H9 (cell line): ENCODE results near the gene TECPR2. TPM values are rescaled to one million over a fixed set of nuclear protein-coding genes. Genes with fewer than 3 reads are reported as not detected.

ENCODE experiments used
- DNase-seq: peaks from one replicate; pipeline ENCODE4 v3.0.0-alpha.2; 2017
- H2AFZ ChIP-seq: one replicate; pipeline ENCODE4 v1.6.1; 2013; ENCODE audit warnings: mild to moderate bottlenecking, low read length, control low read depth, moderate library complexity
- H2AK5ac ChIP-seq: 2 replicates; pipeline ENCODE4 v1.6.1; 2013; ENCODE audit warnings: low read length, control low read depth, mixed read lengths; ENCODE audit not compliant: insufficient read length
- H2BK120ac ChIP-seq: one replicate; pipeline ENCODE4 v1.6.1; 2013; ENCODE audit warnings: low read depth, mild to moderate bottlenecking, low read length, control low read depth, inconsistent platforms; ENCODE audit not compliant: poor library complexity, severe bottlenecking
- H2BK12ac ChIP-seq: 2 replicates; pipeline ENCODE4 v1.6.1; 2013; ENCODE audit warnings: low read length, control low read depth, mixed read lengths, low read depth; ENCODE audit not compliant: insufficient read length
- H2BK15ac ChIP-seq: 2 replicates; pipeline ENCODE4 v1.6.1; 2013; ENCODE audit warnings: low read depth, low read length, control low read depth
- H2BK20ac ChIP-seq: one replicate; pipeline ENCODE4 v1.6.1; 2013; ENCODE audit warnings: low read depth, mild to moderate bottlenecking, low read length, control low read depth, inconsistent platforms; ENCODE audit not compliant: poor library complexity, severe bottlenecking
- H2BK5ac ChIP-seq: 2 replicates; pipeline ENCODE4 v1.6.1; 2013; ENCODE audit warnings: low read length, control low read depth, mixed read lengths; ENCODE audit not compliant: insufficient read length
- H3K14ac ChIP-seq: 2 replicates; pipeline ENCODE4 v1.6.1; 2013; ENCODE audit warnings: low read length, control low read depth; ENCODE audit not compliant: insufficient read depth
- H3K18ac ChIP-seq: 2 replicates; pipeline ENCODE4 v1.6.1; 2013; ENCODE audit warnings: low read depth, mild to moderate bottlenecking, mixed read lengths, low read length, control low read depth; ENCODE audit not compliant: insufficient read length
- H3K23ac ChIP-seq: 2 replicates; pipeline ENCODE4 v1.6.1; 2013; ENCODE audit warnings: low read length, control low read depth, mixed read lengths, low read depth; ENCODE audit not compliant: insufficient read length
- H3K23me2 ChIP-seq: 2 replicates; pipeline ENCODE4 v1.6.1; 2013; ENCODE audit warnings: low read depth, mild to moderate bottlenecking, mixed read lengths, low read length, control low read depth; ENCODE audit not compliant: insufficient read length, poor library complexity, severe bottlenecking
- H3K27ac ChIP-seq: 2 replicates; pipeline ENCODE4 v1.5.1; 2013; ENCODE audit warnings: low read length, control low read depth, mixed read lengths, low read depth; ENCODE audit not compliant: insufficient read length
- H3K27me3 ChIP-seq: 2 replicates; pipeline ENCODE4 v1.6.1; 2013; ENCODE audit warnings: low read length, control low read depth, inconsistent platforms; ENCODE audit not compliant: insufficient read depth
- H3K4ac ChIP-seq: 2 replicates; pipeline ENCODE4 v1.6.1; 2013; ENCODE audit warnings: low read depth, mild to moderate bottlenecking, control low read depth, inconsistent platforms, low read length, moderate library complexity
- H3K4me1 ChIP-seq: 2 replicates; pipeline ENCODE4 v1.6.1; 2013; ENCODE audit warnings: low read length, control low read depth, inconsistent platforms; ENCODE audit not compliant: insufficient read depth
- H3K4me2 ChIP-seq: 2 replicates; pipeline ENCODE4 v1.6.1; 2013; ENCODE audit warnings: low read length, control low read depth, mixed read lengths; ENCODE audit not compliant: insufficient read length, insufficient read depth
- H3K56ac ChIP-seq: 2 replicates; pipeline ENCODE4 v1.6.1; 2013; ENCODE audit warnings: low read depth, mild to moderate bottlenecking, mixed read lengths, low read length, control low read depth; ENCODE audit not compliant: insufficient read length
- H3K79me1 ChIP-seq: 2 replicates; pipeline ENCODE4 v1.6.1; 2013; ENCODE audit warnings: low read depth, mild to moderate bottlenecking, moderate library complexity, low read length, control low read depth, inconsistent platforms; ENCODE audit not compliant: insufficient read depth, poor library complexity, severe bottlenecking
- H3K79me2 ChIP-seq: 2 replicates; pipeline ENCODE4 v1.6.1; 2013; ENCODE audit warnings: low read length, control low read depth, inconsistent platforms; ENCODE audit not compliant: insufficient read depth
- H3K9ac ChIP-seq: 2 replicates; pipeline ENCODE4 v1.6.1; 2013; ENCODE audit warnings: low read length, control low read depth, mixed read lengths; ENCODE audit not compliant: insufficient read length; ENCODE audit errors: extremely low read depth
- H3K9me3 ChIP-seq: one replicate; pipeline ENCODE4 v1.6.1; 2013; ENCODE audit warnings: low read depth, low read length, inconsistent platforms; ENCODE audit not compliant: control insufficient read depth
- H3T11ph ChIP-seq: one replicate; pipeline ENCODE4 v1.6.1; 2013; ENCODE audit warnings: mild to moderate bottlenecking, low read length, control low read depth, inconsistent platforms
- H4K20me1 ChIP-seq: one replicate; pipeline ENCODE4 v1.6.1; 2013; ENCODE audit not compliant: control insufficient read depth, insufficient read length, insufficient read depth
- H4K5ac ChIP-seq: 2 replicates; pipeline ENCODE4 v1.6.1; 2013; ENCODE audit warnings: low read depth, mild to moderate bottlenecking, mixed read lengths, low read length, control low read depth; ENCODE audit not compliant: insufficient read length
- H4K8ac ChIP-seq: replicated peaks from 2 replicates; pipeline ENCODE4 v1.6.1; 2013; ENCODE audit warnings: low read length, control low read depth, mixed read lengths, low read depth; ENCODE audit not compliant: insufficient read length
- H4K91ac ChIP-seq: 2 replicates; pipeline ENCODE4 v1.6.1; 2013; ENCODE audit warnings: low read depth, mild to moderate bottlenecking, moderate library complexity, mixed read lengths, low read length, control low read depth; ENCODE audit not compliant: insufficient read length
- H3K27ac Mint-ChIP-seq, 3 experiments: 2 replicates in 2 of 3; 3 replicates in 1 of 3; pipeline ENCODE4 v1.8.0; 2020 to 2021; ENCODE audit warnings: mixed read lengths in 3 of 3, mild to moderate bottlenecking in 1 of 3, moderate library complexity in 1 of 3
- H3K27me3 Mint-ChIP-seq: 2 replicates; pipeline ENCODE4 v1.8.0; 2021; ENCODE audit warnings: low read depth, mild to moderate bottlenecking, moderate library complexity, mixed read lengths
- H3K36me3 Mint-ChIP-seq, 3 experiments: 2 replicates in 2 of 3; 3 replicates in 1 of 3; pipeline ENCODE4 v1.8.0; 2020 to 2021; ENCODE audit warnings: low read depth in 3 of 3, mixed read lengths in 3 of 3; ENCODE audit not compliant: insufficient read depth in 1 of 3
- H3K4me1 Mint-ChIP-seq, 2 experiments: 2 replicates each; pipeline ENCODE4 v1.8.0; 2020; ENCODE audit warnings: mixed read lengths in 2 of 2
- H3K4me3 Mint-ChIP-seq, 2 experiments: 2 replicates in 1 of 2; 3 replicates in 1 of 2; pipeline ENCODE4 v1.8.0; 2020 to 2021; ENCODE audit warnings: mild to moderate bottlenecking in 2 of 2, mixed read lengths in 2 of 2, moderate library complexity in 1 of 2
- H3K9me3 Mint-ChIP-seq, 2 experiments: 2 replicates in 1 of 2; 3 replicates in 1 of 2; pipeline ENCODE4 v1.8.0; 2020; ENCODE audit warnings: mild to moderate bottlenecking in 2 of 2, mixed read lengths in 2 of 2, moderate library complexity in 1 of 2
- WGBS: extraction: QIAGEN DNeasy Blood & Tissue Kit; methylation state at CpG from one replicate; pipeline ENCODE4 v1.1.7; 2013; ENCODE audit warnings: missing lambda C conversion rate, low lambda C conversion rate, mixed read lengths; ENCODE audit not compliant: insufficient read length; ENCODE audit errors: extremely low coverage; 5-methylcytosine and 5-hydroxymethylcytosine counted together
- total RNA-seq: library from RNA; stranded (reverse); gene quantifications from 2 replicates; pipeline ENCODE4 v1.2.1, GENCODE V29; 2021
- TF ChIP-seq, protein P1 (sequence below): fragments of 200-600 bp; sonication (generic); conservative IDR thresholded peaks from 3 replicates; pipeline ENCODE4 v1.8.0; 2021; ENCODE audit warnings: antibody characterized with exemption, mild to moderate bottlenecking

TECPR2 gene
- total RNA-seq, 1 experiment from 2014 or later = 15.4 TPM

DNA sequence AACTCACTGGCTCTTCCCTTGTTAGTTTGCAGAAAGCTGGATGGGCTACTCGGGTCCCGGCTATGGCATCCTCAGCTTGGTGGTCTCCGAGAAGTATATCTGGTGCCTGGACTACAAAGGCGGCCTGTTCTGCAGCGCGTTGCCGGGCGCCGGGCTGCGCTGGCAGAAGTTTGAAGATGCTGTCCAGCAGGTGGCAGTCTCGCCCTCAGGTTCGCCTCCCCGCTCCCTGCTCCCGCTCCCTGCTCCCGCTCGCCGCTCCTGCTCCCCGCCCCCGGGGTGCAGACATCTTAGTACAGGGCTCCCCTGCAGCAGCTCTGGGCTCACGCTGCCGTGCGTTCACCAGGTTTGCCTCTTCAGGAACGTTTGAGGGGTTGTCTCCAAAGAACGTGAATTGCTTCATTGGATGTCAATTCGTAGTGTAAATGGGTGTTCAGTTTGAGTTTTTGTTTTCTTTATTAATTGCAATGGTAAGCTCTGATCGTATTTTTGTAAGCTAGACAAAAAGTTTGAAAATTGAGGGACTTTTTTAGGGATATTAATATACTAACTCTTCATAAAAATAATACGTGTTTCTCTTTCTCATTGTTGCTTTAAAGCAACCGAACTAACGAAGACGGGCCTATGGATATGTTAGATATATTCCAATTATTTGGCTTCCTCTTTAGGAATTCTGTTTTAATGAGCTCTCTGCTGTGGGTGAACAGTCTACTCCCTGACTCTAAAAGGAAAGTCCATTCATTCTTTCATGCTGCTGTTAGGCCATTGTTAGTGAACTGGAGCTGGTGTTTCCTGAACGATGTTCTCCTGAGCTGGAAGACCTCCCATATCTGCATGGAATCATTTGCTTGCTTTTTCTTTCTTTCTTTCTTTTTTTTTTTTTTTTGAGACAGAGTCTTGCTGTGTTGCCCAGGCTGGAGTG, 75.5 kb downstream of the TECPR2 start:
- Histone ChIP-seq H3K23me2 (no peaks in the 10 kb centered on the region), H3K14ac (no peak overlapping the region), H2BK20ac (no peak overlapping the region), H3K9me3 (no peaks in the 10 kb centered on the region), H2BK15ac (no peak overlapping the region), H3T11ph (no peak overlapping the region), H2BK5ac (no peak overlapping the region), H2AK5ac (no peak overlapping the region), H3K18ac (no peak overlapping the region), H3K56ac (no peak overlapping the region), H3K79me1 (no peaks in the 10 kb centered on the region), H4K91ac (no peak overlapping the region), H3K4me2 (peak overlapping the region; percentile 6), H3K23ac (no peak overlapping the region), H3K4me1 (no peaks in the 10 kb centered on the region), H3K4ac (no peak overlapping the region), H2AFZ (no peak overlapping the region), H4K5ac (no peak overlapping the region), H2BK12ac (no peak overlapping the region), H2BK120ac (no peak overlapping the region), H4K8ac (no peak overlapping the region), H3K27me3 (no peaks in the 10 kb centered on the region), H4K20me1 (no peaks in the 10 kb centered on the region), H3K27ac (no peak overlapping the region), H3K9ac (no peak overlapping the region), H3K79me2 (no peaks in the 10 kb centered on the region)
- Mint-ChIP-seq H3K36me3 (peaks cover 6 to 19% (median 11%) of the 10 kb centered on the region in 3 experiments), H3K27ac (peak overlapping the region in 1 of 3 experiments; percentile 90; a peak in 1 of 7 replicates), H3K4me1 (peaks cover 10 to 11% of the 10 kb centered on the region in 2 experiments), H3K4me3 (peak overlapping the region; percentile 46 to 60; a peak in 4 of 5 replicates), H3K9me3 (no peaks in the 10 kb centered on the region), H3K27me3 (no peaks in the 10 kb centered on the region)
- TF ChIP-seq, protein P1, sequence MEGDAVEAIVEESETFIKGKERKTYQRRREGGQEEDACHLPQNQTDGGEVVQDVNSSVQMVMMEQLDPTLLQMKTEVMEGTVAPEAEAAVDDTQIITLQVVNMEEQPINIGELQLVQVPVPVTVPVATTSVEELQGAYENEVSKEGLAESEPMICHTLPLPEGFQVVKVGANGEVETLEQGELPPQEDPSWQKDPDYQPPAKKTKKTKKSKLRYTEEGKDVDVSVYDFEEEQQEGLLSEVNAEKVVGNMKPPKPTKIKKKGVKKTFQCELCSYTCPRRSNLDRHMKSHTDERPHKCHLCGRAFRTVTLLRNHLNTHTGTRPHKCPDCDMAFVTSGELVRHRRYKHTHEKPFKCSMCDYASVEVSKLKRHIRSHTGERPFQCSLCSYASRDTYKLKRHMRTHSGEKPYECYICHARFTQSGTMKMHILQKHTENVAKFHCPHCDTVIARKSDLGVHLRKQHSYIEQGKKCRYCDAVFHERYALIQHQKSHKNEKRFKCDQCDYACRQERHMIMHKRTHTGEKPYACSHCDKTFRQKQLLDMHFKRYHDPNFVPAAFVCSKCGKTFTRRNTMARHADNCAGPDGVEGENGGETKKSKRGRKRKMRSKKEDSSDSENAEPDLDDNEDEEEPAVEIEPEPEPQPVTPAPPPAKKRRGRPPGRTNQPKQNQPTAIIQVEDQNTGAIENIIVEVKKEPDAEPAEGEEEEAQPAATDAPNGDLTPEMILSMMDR = peak; percentile 90
- no CpG with 5 or more reads among the region's 31 CpGs for WGBS
- peak; percentile 92 for DNase-seq
